ENCODE data around the gene VWA3B.
"Not testable (repeated sequence)": the region's sequence is repeated elsewhere in the genome, so short reads cannot be mapped to it uniquely, and the experiment has no call there.

The VWA3B gene

GRCh38 chr2:98315957-98316356 is 229.0 kb downstream of the VWA3B start:
- TF ChIP-seq CTCF (IDR thresholded peaks at IDR 0.05) (no peak), ZFX (IDR thresholded peaks at IDR 0.05; ENCODE audit: borderline replicate concordance) (no peak)

GRCh38 chr2:98317214-98317613 is 230.2 kb downstream of the VWA3B start:
- TF ChIP-seq CTCF (IDR thresholded peaks at IDR 0.05) (no peak), ZFX (IDR thresholded peaks at IDR 0.05; ENCODE audit: borderline replicate concordance) (no peak)
- no peak overlapping the region for H3K27ac ChIP-seq

More at GRCh38 chr2:98315957-98316356, 229.0 kb downstream of the VWA3B start:
- no peak overlapping the region for H3K27ac ChIP-seq

GRCh38 chr2:98320171-98320570 is 233.2 kb downstream of the VWA3B start:
- not testable (repeated sequence) for H3K27ac ChIP-seq

GRCh38 chr2:98324181-98324580 is 237.2 kb downstream of the VWA3B start:
- TF ChIP-seq ZFX (IDR thresholded peaks at IDR 0.05; ENCODE audit: borderline replicate concordance): no peak
- TF ChIP-seq CTCF (IDR thresholded peaks at IDR 0.05): no peak
- no peak overlapping the region for H3K27ac ChIP-seq

- TF ChIP-seq CTCF (IDR thresholded peaks at IDR 0.05) (no peak), ZFX (IDR thresholded peaks at IDR 0.05; ENCODE audit: borderline replicate concordance) (no peak)
- H3K27ac ChIP-seq: no peak overlapping the region
Measured at GRCh38 chr2:98327776-98328175, 240.8 kb downstream of the VWA3B start.

- no peak overlapping the region for H3K27ac ChIP-seq
- no peak for TF ChIP-seq ZFX (IDR thresholded peaks at IDR 0.05; ENCODE audit: borderline replicate concordance)
- no peak for TF ChIP-seq CTCF (IDR thresholded peaks at IDR 0.05)
Measured at GRCh38 chr2:98329549-98329948, 242.6 kb downstream of the VWA3B start.

- no peak overlapping the region for H3K27ac ChIP-seq
- no peak for TF ChIP-seq CTCF (IDR thresholded peaks at IDR 0.05)
- TF ChIP-seq ZFX (IDR thresholded peaks at IDR 0.05; ENCODE audit: borderline replicate concordance): no peak
Measured at GRCh38 chr2:98332989-98333388, 246.0 kb downstream of the VWA3B start.

- TF ChIP-seq ZFX (IDR thresholded peaks at IDR 0.05; ENCODE audit: borderline replicate concordance) (no peak), CTCF (IDR thresholded peaks at IDR 0.05) (no peak)
- no peak overlapping the region for H3K27ac ChIP-seq
Measured at GRCh38 chr2:98333922-98334321, 247.0 kb downstream of the VWA3B start.
